Measurements from ENCODE around the gene PLCB2.

DNA sequence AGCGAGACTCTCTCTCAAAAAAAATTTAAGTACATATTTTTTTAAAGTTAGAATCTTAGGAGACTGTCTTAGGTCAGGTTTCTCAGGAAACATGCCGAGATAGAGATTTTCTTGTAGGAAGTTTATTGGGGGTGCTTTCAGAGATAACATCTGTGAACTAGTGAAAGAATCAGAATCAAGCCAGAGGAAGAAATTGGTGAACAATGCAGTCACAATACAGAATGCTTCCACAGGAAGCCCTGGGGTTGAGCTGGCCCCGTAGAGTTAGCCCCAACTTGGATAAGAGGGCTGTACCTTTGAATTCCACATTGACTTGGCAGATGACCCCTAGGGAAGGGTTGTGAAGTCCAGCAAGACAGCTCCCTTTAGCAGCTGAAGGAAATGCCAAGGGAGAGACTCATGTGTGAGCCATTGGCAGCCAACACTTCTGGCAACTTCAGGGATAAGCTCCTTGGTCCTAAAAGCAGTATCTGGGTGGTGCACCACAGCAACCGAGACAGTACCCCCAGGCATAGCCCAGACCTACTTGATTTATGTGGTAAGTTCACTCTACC is 7.1 kb upstream of the PLCB2 start:
- TF ChIP-seq ZNF2 (tag by site-specific recombination; IDR thresholded peaks at IDR 0.05) (no peak), ZNF561 (tag by site-specific recombination; IDR thresholded peaks at IDR 0.05; ENCODE audit: borderline replicate concordance) (no peak), ZNF274 (IDR thresholded peaks at IDR 0.05; ENCODE audit: low read length) (no peak), ZNF274 (tag by site-specific recombination; IDR thresholded peaks at IDR 0.05; ENCODE audit: borderline replicate concordance) (no peak), ZNF621 (tag by site-specific recombination; IDR thresholded peaks at IDR 0.05) (no peak), BCL11B (tag by site-specific recombination; IDR thresholded peaks at IDR 0.05; ENCODE audit: low read depth) (no peak), ZNF23 (tag by site-specific recombination; IDR thresholded peaks at IDR 0.05; ENCODE audit: borderline replicate concordance) (no peak)
- TF ChIP-seq, protein P1, sequence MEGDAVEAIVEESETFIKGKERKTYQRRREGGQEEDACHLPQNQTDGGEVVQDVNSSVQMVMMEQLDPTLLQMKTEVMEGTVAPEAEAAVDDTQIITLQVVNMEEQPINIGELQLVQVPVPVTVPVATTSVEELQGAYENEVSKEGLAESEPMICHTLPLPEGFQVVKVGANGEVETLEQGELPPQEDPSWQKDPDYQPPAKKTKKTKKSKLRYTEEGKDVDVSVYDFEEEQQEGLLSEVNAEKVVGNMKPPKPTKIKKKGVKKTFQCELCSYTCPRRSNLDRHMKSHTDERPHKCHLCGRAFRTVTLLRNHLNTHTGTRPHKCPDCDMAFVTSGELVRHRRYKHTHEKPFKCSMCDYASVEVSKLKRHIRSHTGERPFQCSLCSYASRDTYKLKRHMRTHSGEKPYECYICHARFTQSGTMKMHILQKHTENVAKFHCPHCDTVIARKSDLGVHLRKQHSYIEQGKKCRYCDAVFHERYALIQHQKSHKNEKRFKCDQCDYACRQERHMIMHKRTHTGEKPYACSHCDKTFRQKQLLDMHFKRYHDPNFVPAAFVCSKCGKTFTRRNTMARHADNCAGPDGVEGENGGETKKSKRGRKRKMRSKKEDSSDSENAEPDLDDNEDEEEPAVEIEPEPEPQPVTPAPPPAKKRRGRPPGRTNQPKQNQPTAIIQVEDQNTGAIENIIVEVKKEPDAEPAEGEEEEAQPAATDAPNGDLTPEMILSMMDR (tag by site-specific recombination; IDR thresholded peaks at IDR 0.05): no peak
- TF ChIP-seq, protein P2, sequence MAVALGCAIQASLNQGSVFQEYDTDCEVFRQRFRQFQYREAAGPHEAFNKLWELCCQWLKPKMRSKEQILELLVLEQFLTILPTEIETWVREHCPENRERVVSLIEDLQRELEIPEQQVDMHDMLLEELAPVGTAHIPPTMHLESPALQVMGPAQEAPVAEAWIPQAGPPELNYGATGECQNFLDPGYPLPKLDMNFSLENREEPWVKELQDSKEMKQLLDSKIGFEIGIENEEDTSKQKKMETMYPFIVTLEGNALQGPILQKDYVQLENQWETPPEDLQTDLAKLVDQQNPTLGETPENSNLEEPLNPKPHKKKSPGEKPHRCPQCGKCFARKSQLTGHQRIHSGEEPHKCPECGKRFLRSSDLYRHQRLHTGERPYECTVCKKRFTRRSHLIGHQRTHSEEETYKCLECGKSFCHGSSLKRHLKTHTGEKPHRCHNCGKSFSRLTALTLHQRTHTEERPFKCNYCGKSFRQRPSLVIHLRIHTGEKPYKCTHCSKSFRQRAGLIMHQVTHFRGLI (tag by site-specific recombination; IDR thresholded peaks at IDR 0.05): no peak
- TF ChIP-seq, protein P3, sequence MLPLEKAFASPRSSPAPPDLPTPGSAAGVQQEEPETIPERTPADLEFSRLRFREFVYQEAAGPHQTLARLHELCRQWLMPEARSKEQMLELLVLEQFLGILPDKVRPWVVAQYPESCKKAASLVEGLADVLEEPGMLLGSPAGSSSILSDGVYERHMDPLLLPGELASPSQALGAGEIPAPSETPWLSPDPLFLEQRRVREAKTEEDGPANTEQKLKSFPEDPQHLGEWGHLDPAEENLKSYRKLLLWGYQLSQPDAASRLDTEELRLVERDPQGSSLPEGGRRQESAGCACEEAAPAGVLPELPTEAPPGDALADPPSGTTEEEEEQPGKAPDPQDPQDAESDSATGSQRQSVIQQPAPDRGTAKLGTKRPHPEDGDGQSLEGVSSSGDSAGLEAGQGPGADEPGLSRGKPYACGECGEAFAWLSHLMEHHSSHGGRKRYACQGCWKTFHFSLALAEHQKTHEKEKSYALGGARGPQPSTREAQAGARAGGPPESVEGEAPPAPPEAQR (tag by site-specific recombination; IDR thresholded peaks at IDR 0.05): no peak
- TF ChIP-seq, protein P4, sequence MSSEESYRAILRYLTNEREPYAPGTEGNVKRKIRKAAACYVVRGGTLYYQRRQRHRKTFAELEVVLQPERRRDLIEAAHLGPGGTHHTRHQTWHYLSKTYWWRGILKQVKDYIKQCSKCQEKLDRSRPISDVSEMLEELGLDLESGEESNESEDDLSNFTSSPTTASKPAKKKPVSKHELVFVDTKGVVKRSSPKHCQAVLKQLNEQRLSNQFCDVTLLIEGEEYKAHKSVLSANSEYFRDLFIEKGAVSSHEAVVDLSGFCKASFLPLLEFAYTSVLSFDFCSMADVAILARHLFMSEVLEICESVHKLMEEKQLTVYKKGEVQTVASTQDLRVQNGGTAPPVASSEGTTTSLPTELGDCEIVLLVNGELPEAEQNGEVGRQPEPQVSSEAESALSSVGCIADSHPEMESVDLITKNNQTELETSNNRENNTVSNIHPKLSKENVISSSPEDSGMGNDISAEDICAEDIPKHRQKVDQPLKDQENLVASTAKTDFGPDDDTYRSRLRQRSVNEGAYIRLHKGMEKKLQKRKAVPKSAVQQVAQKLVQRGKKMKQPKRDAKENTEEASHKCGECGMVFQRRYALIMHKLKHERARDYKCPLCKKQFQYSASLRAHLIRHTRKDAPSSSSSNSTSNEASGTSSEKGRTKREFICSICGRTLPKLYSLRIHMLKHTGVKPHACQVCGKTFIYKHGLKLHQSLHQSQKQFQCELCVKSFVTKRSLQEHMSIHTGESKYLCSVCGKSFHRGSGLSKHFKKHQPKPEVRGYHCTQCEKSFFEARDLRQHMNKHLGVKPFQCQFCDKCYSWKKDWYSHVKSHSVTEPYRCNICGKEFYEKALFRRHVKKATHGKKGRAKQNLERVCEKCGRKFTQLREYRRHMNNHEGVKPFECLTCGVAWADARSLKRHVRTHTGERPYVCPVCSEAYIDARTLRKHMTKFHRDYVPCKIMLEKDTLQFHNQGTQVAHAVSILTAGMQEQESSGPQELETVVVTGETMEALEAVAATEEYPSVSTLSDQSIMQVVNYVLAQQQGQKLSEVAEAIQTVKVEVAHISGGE (tag by site-specific recombination; conservative IDR thresholded peaks at IDR 0.05; ENCODE audit: low read depth): no peak
